Activated T-helper 1 cell treated with anti-CD3 and anti-CD28 coated beads, Interleukin-12 subunit alpha, Interleukin-12 subunit beta, Interleukin-2, Interleukin-4 antibody, amounts not matched to agents 30 ng/mL and 10 ng/mL and 1 ng/mL, durations not matched to agents 14 hours and 24 hours and 36 hours (primary cell): ENCODE results near the gene SMTN. TPM values are rescaled to one million over a fixed set of nuclear protein-coding genes. Genes with fewer than 3 reads are reported as not detected.

ENCODE experiments used
- DNase-seq: peaks from one replicate; pipeline ENCODE4 v3.0.0; 2021; ENCODE audit warnings: low spot score
- H3K27ac Mint-ChIP-seq: one replicate; pipeline ENCODE4 v1.8.0; 2021; ENCODE audit warnings: mild to moderate bottlenecking, mixed read lengths
- H3K27me3 Mint-ChIP-seq: one replicate; pipeline ENCODE4 v1.8.0; 2022; ENCODE audit warnings: mild to moderate bottlenecking, moderate library complexity, mixed read lengths; ENCODE audit not compliant: insufficient read depth
- H3K36me3 Mint-ChIP-seq: one replicate; pipeline ENCODE4 v1.8.0; 2021; ENCODE audit warnings: low read depth, mixed read lengths
- H3K4me1 Mint-ChIP-seq: one replicate; pipeline ENCODE4 v1.8.0; 2021; ENCODE audit warnings: low read depth, mixed read lengths
- H3K4me3 Mint-ChIP-seq: one replicate; pipeline ENCODE4 v1.8.0; 2021; ENCODE audit warnings: mild to moderate bottlenecking, moderate library complexity, mixed read lengths
- H3K9me3 Mint-ChIP-seq: one replicate; pipeline ENCODE4 v1.8.0; 2021; ENCODE audit warnings: mixed read lengths
- intact Hi-C: fragments of 100-400 bp; cut with micrococcal nuclease; formaldehyde crosslinking; loops from one replicate; pipeline ENCODE4 v1.15.1; 2024
- total RNA-seq: library from RNA; stranded (reverse); gene quantifications from 2 replicates; pipeline ENCODE4 v1.2.3, GENCODE V29; 2022

The SMTN gene
- total RNA-seq, 1 donor from 2014 or later = 13.7 TPM

- no peak for DNase-seq
- Mint-ChIP-seq H3K9me3 (no peaks in the 10 kb centered on the region), H3K27me3 (peaks cover 1% of the 10 kb centered on the region), H3K36me3 (no peaks in the 10 kb centered on the region), H3K27ac (no peak overlapping the region), H3K4me3 (no peak overlapping the region), H3K4me1 (no peaks in the 10 kb centered on the region)
- intact Hi-C loops = no loop called here
Measured at GRCh38 chr22:31123292-31123602, 42.1 kb downstream of the SMTN start.

- intact Hi-C loops = no loop called here
- no peak for DNase-seq
- H3K4me3 Mint-ChIP-seq = no peak overlapping the region
- H3K27me3 Mint-ChIP-seq = peaks cover 3% of the 10 kb centered on the region
- no peak overlapping the region for H3K27ac Mint-ChIP-seq
- no peaks in the 10 kb centered on the region for H3K36me3 Mint-ChIP-seq
- H3K4me1 Mint-ChIP-seq = no peaks in the 10 kb centered on the region
- no peaks in the 10 kb centered on the region for H3K9me3 Mint-ChIP-seq
Measured at GRCh38 chr22:31124290-31124689, 43.2 kb downstream of the SMTN start.

- H3K36me3 Mint-ChIP-seq = no peaks in the 10 kb centered on the region
- H3K4me3 Mint-ChIP-seq = no peak overlapping the region
- no peak overlapping the region for H3K27ac Mint-ChIP-seq
- intact Hi-C loops = no loop called here
- H3K27me3 Mint-ChIP-seq = peaks cover 3% of the 10 kb centered on the region
- H3K4me1 Mint-ChIP-seq = no peaks in the 10 kb centered on the region
- no peak for DNase-seq
- H3K9me3 Mint-ChIP-seq = no peaks in the 10 kb centered on the region
Measured at GRCh38 chr22:31124811-31125465, 43.8 kb downstream of the SMTN start.

GRCh38 chr22:31125521-31126117, 44.5 kb downstream of the SMTN start:
- Mint-ChIP-seq H3K27ac (no peak overlapping the region), H3K27me3 (peaks cover 3% of the 10 kb centered on the region), H3K4me1 (no peaks in the 10 kb centered on the region), H3K4me3 (no peak overlapping the region), H3K9me3 (no peaks in the 10 kb centered on the region), H3K36me3 (no peaks in the 10 kb centered on the region)
- DNase-seq = no peak
- intact Hi-C loops = no loop called here

GRCh38 chr22:31126128-31126868, 45.2 kb downstream of the SMTN start:
- H3K27ac Mint-ChIP-seq = no peak overlapping the region
- no peaks in the 10 kb centered on the region for H3K9me3 Mint-ChIP-seq
- H3K4me3 Mint-ChIP-seq = no peak overlapping the region
- H3K4me1 Mint-ChIP-seq = no peaks in the 10 kb centered on the region
- H3K27me3 Mint-ChIP-seq = peaks cover 3% of the 10 kb centered on the region
- H3K36me3 Mint-ChIP-seq = no peaks in the 10 kb centered on the region
- intact Hi-C loops = no loop called here
- DNase-seq = no peak

GRCh38 chr22:31126869-31127175, 45.7 kb downstream of the SMTN start:
- H3K27me3 Mint-ChIP-seq = peaks cover 3% of the 10 kb centered on the region
- H3K36me3 Mint-ChIP-seq = no peaks in the 10 kb centered on the region
- H3K4me3 Mint-ChIP-seq = no peak overlapping the region
- no peaks in the 10 kb centered on the region for H3K4me1 Mint-ChIP-seq
- no peak for DNase-seq
- no peaks in the 10 kb centered on the region for H3K9me3 Mint-ChIP-seq
- intact Hi-C loops = no loop called here
- no peak overlapping the region for H3K27ac Mint-ChIP-seq

GRCh38 chr22:31127181-31127772, 46.2 kb downstream of the SMTN start:
- H3K27me3 Mint-ChIP-seq = peaks cover 1% of the 10 kb centered on the region
- no peaks in the 10 kb centered on the region for H3K36me3 Mint-ChIP-seq
- H3K9me3 Mint-ChIP-seq = no peaks in the 10 kb centered on the region
- intact Hi-C loops = no loop called here
- H3K4me1 Mint-ChIP-seq = no peaks in the 10 kb centered on the region
- no peak overlapping the region for H3K4me3 Mint-ChIP-seq
- no peak for DNase-seq
- no peak overlapping the region for H3K27ac Mint-ChIP-seq

GRCh38 chr22:31128156-31128555, 47.0 kb downstream of the SMTN start:
- Mint-ChIP-seq H3K36me3 (no peaks in the 10 kb centered on the region), H3K9me3 (no peaks in the 10 kb centered on the region), H3K27me3 (peaks cover 1% of the 10 kb centered on the region)

GRCh38 chr22:31130873-31131272, 49.8 kb downstream of the SMTN start:
- peaks cover 1% of the 10 kb centered on the region for H3K27me3 Mint-ChIP-seq
- no peaks in the 10 kb centered on the region for H3K9me3 Mint-ChIP-seq
- H3K36me3 Mint-ChIP-seq = no peaks in the 10 kb centered on the region
- no peak for DNase-seq
- no peak overlapping the region for H3K4me3 Mint-ChIP-seq
- intact Hi-C loops = no loop called here
- H3K27ac Mint-ChIP-seq = no peak overlapping the region
- H3K4me1 Mint-ChIP-seq = no peaks in the 10 kb centered on the region

More at GRCh38 chr22:31128156-31128555, 47.0 kb downstream of the SMTN start:
- H3K4me3 Mint-ChIP-seq = no peak overlapping the region
- H3K27ac Mint-ChIP-seq = no peak overlapping the region
- DNase-seq = no peak
- intact Hi-C loops = no loop called here
- no peaks in the 10 kb centered on the region for H3K4me1 Mint-ChIP-seq

GRCh38 chr22:31133911-31134310, 52.8 kb downstream of the SMTN start:
- DNase-seq = no peak
- Mint-ChIP-seq H3K4me3 (no peak overlapping the region), H3K36me3 (no peaks in the 10 kb centered on the region), H3K27ac (no peak overlapping the region), H3K9me3 (no peaks in the 10 kb centered on the region), H3K4me1 (no peaks in the 10 kb centered on the region), H3K27me3 (no peaks in the 10 kb centered on the region)
- intact Hi-C loops = no loop called here

- intact Hi-C loops = no loop called here
- no peak overlapping the region for H3K27ac Mint-ChIP-seq
- no peaks in the 10 kb centered on the region for H3K27me3 Mint-ChIP-seq
Measured at GRCh38 chr22:31134688-31135087, 53.6 kb downstream of the SMTN start.

GRCh38 chr22:31135706-31136105, 54.6 kb downstream of the SMTN start:
- H3K27me3 Mint-ChIP-seq = no peaks in the 10 kb centered on the region
- H3K4me1 Mint-ChIP-seq = no peaks in the 10 kb centered on the region
- no peak overlapping the region for H3K27ac Mint-ChIP-seq
- no peaks in the 10 kb centered on the region for H3K9me3 Mint-ChIP-seq
- intact Hi-C loops = no loop called here
- no peak overlapping the region for H3K4me3 Mint-ChIP-seq
- no peaks in the 10 kb centered on the region for H3K36me3 Mint-ChIP-seq
- no peak for DNase-seq

More at GRCh38 chr22:31134688-31135087, 53.6 kb downstream of the SMTN start:
- no peaks in the 10 kb centered on the region for H3K9me3 Mint-ChIP-seq
- no peaks in the 10 kb centered on the region for H3K4me1 Mint-ChIP-seq
- DNase-seq = no peak
- H3K36me3 Mint-ChIP-seq = no peaks in the 10 kb centered on the region
- H3K4me3 Mint-ChIP-seq = no peak overlapping the region

GRCh38 chr22:31136155-31136554, 55.0 kb downstream of the SMTN start:
- H3K9me3 Mint-ChIP-seq = no peaks in the 10 kb centered on the region
- no peaks in the 10 kb centered on the region for H3K4me1 Mint-ChIP-seq
- no peak overlapping the region for H3K27ac Mint-ChIP-seq
- H3K27me3 Mint-ChIP-seq = no peaks in the 10 kb centered on the region
- no peaks in the 10 kb centered on the region for H3K36me3 Mint-ChIP-seq
- no peak overlapping the region for H3K4me3 Mint-ChIP-seq
- no peak for DNase-seq
- intact Hi-C loops = no loop called here
